ENCODE results near the gene SPOCK1. TPM values are rescaled to one million over a fixed set of nuclear protein-coding genes. Genes with fewer than 3 reads are reported as not detected.
A peak's percentile ranks its signal among the peaks of the same experiment; 100 is the strongest.

SPOCK1 gene
- total and polyA plus RNA-seq, 2 donors (not counting 3 experiments of a cell fraction or from before 2014, with no cell fraction given) = 144 to 280 TPM

DNA sequence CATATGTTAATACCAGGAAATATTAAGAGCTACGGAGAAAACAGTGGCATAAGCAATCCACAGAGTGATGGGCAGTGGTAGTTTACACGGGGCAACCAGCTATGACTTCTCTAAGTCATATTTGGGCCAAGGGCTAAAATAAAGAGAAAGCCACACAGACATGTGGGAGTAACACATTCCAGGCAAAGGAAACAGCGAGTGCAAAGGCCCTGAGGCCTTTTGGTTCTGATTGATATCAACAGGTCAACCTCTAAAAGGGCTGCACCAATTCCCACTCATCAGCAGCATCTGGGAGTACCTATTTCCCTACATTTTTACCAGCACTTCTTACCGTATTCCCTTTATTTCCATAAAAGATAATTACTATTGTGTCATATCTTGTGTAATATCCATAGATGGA lies 173.4 kb downstream of the SPOCK1 start:
- TF ChIP-seq GATA2 (IDR thresholded peaks at IDR 0.05; ENCODE audit: insufficient read depth, insufficient read length, low read depth, low read length) (no peak), EZH2 (IDR thresholded peaks at IDR 0.05; ENCODE audit: borderline replicate concordance, low read depth, low read length, severe bottlenecking) (no peak), POLR2AphosphoS5 (IDR thresholded peaks at IDR 0.05; ENCODE audit: insufficient read depth, low read depth, low read length) (no peak), MYC (IDR thresholded peaks at IDR 0.05; ENCODE audit: low read depth, low read length) (no peak)
- Histone ChIP-seq H3K27me3 (ENCODE audit: control insufficient read depth in 2 of 2, insufficient read depth in 2 of 2, low read length in 2 of 2) (no peaks in the 10 kb centered on the region), H3K9me3 (replicated peaks; ENCODE audit: control insufficient read depth, insufficient read depth, low read length) (no peaks in the 10 kb centered on the region), H3K36me3 (ENCODE audit: control insufficient read depth in 2 of 2, extremely low read depth in 1 of 2, insufficient read depth in 2 of 2, low read length in 2 of 2) (no peaks in the 10 kb centered on the region), H4K20me1 (replicated peaks; ENCODE audit: control insufficient read depth, extremely low read depth, insufficient read depth, low read length) (no peaks in the 10 kb centered on the region), H3K79me2 (ENCODE audit: control insufficient read depth, insufficient read depth, low read length) (peaks cover 72% of the 10 kb centered on the region), H3K4me1 (ENCODE audit: control insufficient read depth, extremely low read depth, insufficient read depth, low read length) (peaks cover 2% of the 10 kb centered on the region), H3K27ac (ENCODE audit: insufficient read depth, low read depth, low read length) (no peak overlapping the region), H3K4me3 (replicated peaks in 1 of 3; ENCODE audit: insufficient read depth in 1 of 3, low read depth in 1 of 3, low read length in 3 of 3) (no peak overlapping the region), H3K4me2 (ENCODE audit: insufficient read depth, low read length) (no peak overlapping the region), H2AFZ (ENCODE audit: low read depth, low read length) (no peak overlapping the region), H3K9me1 (replicated peaks; ENCODE audit: control insufficient read depth, extremely low read depth, insufficient read depth, low read length) (no peaks in the 10 kb centered on the region), H3K9ac (replicated peaks; ENCODE audit: extremely low read depth, insufficient read depth, low read length) (no peak overlapping the region)
- no peak for DNase-seq (ENCODE audit: low read depth, low spot score)
- dilution Hi-C loops (cut with MboI; ENCODE audit: extremely low pct_ligation_motif_present, low sequenced_read_pairs) (no loop called here), intact Hi-C loops (cut with micrococcal nuclease) (no loop called here)
- ChIA-PET CTCF (interaction anchor here (1.1 to 3.5 kb wide), 4 partner anchors 19 to 173 kb away, joined by 3 to 25 read pairs (median 4); partner anchors contain the start of gene SPOCK1), POLR2A (no interaction called here)
- no TSS peak for BruUV-seq (replicated peaks)
- FAIRE-seq = no peak

DNA sequence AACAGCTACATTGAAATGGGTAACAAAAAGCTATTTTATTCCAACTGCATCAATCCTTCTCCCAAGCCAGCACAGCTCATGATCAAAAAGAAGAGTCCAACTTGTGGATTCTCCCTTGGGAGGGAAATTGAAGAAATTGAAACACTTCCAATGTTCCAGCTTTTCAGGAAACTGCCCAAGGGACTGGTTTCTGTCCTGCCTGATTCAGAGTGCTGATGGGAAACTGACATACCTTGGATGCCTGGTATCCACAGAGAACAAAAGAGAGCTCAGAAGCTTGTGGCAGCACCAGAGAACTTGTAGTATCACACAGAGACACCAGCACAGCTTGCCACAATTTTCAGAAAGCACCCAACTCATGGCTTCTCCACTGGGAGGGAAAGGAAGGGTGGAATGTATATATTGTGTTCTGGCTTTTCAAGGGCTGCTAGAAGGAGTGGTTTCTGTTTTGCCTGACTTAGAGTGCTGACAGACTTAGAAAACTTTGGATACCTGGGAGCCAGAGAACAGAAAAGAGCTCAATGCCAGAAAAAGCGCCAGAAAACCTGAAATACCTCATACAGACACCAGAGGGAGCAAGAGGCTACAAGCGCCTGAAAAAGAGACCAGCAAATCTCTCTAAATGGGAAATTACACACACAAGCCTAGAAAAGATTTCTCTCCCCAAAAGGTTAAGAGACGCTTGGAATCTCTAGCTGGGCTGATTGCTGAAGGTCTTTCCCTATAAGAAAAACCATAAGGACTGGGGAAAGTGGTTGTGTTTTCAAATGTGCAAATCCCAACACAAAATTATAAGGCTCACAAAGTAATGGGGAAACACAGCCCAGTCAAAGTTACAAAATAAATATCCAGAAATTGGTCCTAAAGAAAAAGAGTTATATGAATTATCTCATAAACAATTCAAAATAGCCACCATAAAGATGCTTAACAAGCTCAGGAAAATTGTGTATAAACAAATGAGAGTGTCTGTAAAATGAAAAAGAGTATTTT lies 178.8 kb downstream of the SPOCK1 start:
- intact Hi-C loops (cut with micrococcal nuclease) (loop anchor here (1.0 to 5.0 kb wide), 6 partner anchors 24 to 518 kb away; partner anchors contain the start of gene SPOCK1), dilution Hi-C loops (cut with MboI; ENCODE audit: extremely low pct_ligation_motif_present, low sequenced_read_pairs) (no loop called here)
- H3K9ac ChIP-seq (replicated peaks; ENCODE audit: extremely low read depth, insufficient read depth, low read length) = no peak overlapping the region
- peak; percentile 79 for DNase-seq (ENCODE audit: low read depth, low spot score)
- H3K4me2 ChIP-seq (ENCODE audit: insufficient read depth, low read length) = no peak overlapping the region
- peaks cover 6% of the 10 kb centered on the region for H3K4me1 ChIP-seq (ENCODE audit: control insufficient read depth, extremely low read depth, insufficient read depth, low read length)
- ChIA-PET POLR2A (interaction anchor here (1.0 to 1.8 kb wide), 3 partner anchors 10 to 285 kb away, joined by 3 to 8 read pairs (median 3); no protein-coding TSS in a partner anchor), CTCF (interaction anchor here (0.6 to 5.0 kb wide), 114 partner anchors 8 to 1070 kb away, joined by 3 to 173 read pairs (median 5); partner anchors contain the start of genes SPOCK1 and TRPC7)
- H3K4me3 ChIP-seq (replicated peaks in 1 of 3; ENCODE audit: insufficient read depth in 1 of 3, low read depth in 1 of 3, low read length in 3 of 3) = no peak overlapping the region
- no peaks in the 10 kb centered on the region for H3K36me3 ChIP-seq (ENCODE audit: control insufficient read depth in 2 of 2, extremely low read depth in 1 of 2, insufficient read depth in 2 of 2, low read length in 2 of 2)
- no peaks in the 10 kb centered on the region for H4K20me1 ChIP-seq (replicated peaks; ENCODE audit: control insufficient read depth, extremely low read depth, insufficient read depth, low read length)
- H3K9me3 ChIP-seq (replicated peaks; ENCODE audit: control insufficient read depth, insufficient read depth, low read length) = no peaks in the 10 kb centered on the region
- TF ChIP-seq MYC (IDR thresholded peaks at IDR 0.05; ENCODE audit: low read depth, low read length) (no peak), MAX (IDR thresholded peaks at IDR 0.05; ENCODE audit: insufficient read depth, insufficient read length) (no peak), POLR2AphosphoS5 (IDR thresholded peaks at IDR 0.05; ENCODE audit: insufficient read depth, low read depth, low read length) (no peak), POLR2A (IDR thresholded peaks at IDR 0.05; ENCODE audit: low read depth, low read length) (no peak)
- TF ChIP-seq, protein P1, sequence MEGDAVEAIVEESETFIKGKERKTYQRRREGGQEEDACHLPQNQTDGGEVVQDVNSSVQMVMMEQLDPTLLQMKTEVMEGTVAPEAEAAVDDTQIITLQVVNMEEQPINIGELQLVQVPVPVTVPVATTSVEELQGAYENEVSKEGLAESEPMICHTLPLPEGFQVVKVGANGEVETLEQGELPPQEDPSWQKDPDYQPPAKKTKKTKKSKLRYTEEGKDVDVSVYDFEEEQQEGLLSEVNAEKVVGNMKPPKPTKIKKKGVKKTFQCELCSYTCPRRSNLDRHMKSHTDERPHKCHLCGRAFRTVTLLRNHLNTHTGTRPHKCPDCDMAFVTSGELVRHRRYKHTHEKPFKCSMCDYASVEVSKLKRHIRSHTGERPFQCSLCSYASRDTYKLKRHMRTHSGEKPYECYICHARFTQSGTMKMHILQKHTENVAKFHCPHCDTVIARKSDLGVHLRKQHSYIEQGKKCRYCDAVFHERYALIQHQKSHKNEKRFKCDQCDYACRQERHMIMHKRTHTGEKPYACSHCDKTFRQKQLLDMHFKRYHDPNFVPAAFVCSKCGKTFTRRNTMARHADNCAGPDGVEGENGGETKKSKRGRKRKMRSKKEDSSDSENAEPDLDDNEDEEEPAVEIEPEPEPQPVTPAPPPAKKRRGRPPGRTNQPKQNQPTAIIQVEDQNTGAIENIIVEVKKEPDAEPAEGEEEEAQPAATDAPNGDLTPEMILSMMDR (IDR thresholded peaks at IDR 0.05; ENCODE audit: extremely low read depth in 1 of 2, insufficient read depth in 1 of 2, low read depth in 1 of 2, low read length in 2 of 2) = peak; percentile 72 to 77
- H3K27me3 ChIP-seq (ENCODE audit: control insufficient read depth in 2 of 2, insufficient read depth in 2 of 2, low read length in 2 of 2) = no peaks in the 10 kb centered on the region
- no TSS peak for BruUV-seq (replicated peaks)
- H3K79me2 ChIP-seq (ENCODE audit: control insufficient read depth, insufficient read depth, low read length) = peaks cover 50% of the 10 kb centered on the region
- peak; percentile 91 for FAIRE-seq
- H2AFZ ChIP-seq (ENCODE audit: low read depth, low read length) = no peak overlapping the region
- H3K27ac ChIP-seq (ENCODE audit: insufficient read depth, low read depth, low read length) = no peak overlapping the region
- H3K9me1 ChIP-seq (replicated peaks; ENCODE audit: control insufficient read depth, extremely low read depth, insufficient read depth, low read length) = no peaks in the 10 kb centered on the region

Measured in endothelial cell of umbilical vein (primary cell).